ENCODE results near the gene PTOV1.

DNA sequence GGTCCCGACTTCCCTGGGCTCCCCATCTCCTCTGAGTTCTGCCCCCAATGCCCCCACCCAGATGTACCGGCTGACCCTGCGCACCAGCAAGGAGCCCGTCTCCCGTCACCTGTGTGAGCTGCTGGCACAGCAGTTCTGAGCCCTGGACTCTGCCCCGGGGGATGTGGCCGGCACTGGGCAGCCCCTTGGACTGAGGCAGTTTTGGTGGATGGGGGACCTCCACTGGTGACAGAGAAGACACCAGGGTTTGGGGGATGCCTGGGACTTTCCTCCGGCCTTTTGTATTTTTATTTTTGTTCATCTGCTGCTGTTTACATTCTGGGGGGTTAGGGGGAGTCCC lies 44.4 kb upstream of the PTOV1 start:
- TF ChIP-seq, protein P1, sequence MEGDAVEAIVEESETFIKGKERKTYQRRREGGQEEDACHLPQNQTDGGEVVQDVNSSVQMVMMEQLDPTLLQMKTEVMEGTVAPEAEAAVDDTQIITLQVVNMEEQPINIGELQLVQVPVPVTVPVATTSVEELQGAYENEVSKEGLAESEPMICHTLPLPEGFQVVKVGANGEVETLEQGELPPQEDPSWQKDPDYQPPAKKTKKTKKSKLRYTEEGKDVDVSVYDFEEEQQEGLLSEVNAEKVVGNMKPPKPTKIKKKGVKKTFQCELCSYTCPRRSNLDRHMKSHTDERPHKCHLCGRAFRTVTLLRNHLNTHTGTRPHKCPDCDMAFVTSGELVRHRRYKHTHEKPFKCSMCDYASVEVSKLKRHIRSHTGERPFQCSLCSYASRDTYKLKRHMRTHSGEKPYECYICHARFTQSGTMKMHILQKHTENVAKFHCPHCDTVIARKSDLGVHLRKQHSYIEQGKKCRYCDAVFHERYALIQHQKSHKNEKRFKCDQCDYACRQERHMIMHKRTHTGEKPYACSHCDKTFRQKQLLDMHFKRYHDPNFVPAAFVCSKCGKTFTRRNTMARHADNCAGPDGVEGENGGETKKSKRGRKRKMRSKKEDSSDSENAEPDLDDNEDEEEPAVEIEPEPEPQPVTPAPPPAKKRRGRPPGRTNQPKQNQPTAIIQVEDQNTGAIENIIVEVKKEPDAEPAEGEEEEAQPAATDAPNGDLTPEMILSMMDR (IDR thresholded peaks at IDR 0.05; ENCODE audit: low read depth, low read length), result no peak
- TF ChIP-seq EZH2phosphoT487 (IDR thresholded peaks at IDR 0.05; ENCODE audit: low read depth), result no peak

Measured in OCI-LY3 (cell line).